ENCODE results near the gene KCNQ5.

Gene KCNQ5

GRCh38 chr6:73085443-73085871 lies 463.6 kb downstream of the KCNQ5 start:
- Histone ChIP-seq H2BK5ac (ENCODE audit: low read depth, low read length, poor library complexity) (no peak overlapping the region), H3K4me1 (ENCODE audit: control insufficient read depth in 1 of 2, insufficient read depth in 2 of 2, low read length in 2 of 2) (peaks cover 0 to 3% of the 10 kb centered on the region in 2 experiments), H3K79me2 (ENCODE audit: control insufficient read depth, insufficient read depth, low read length, poor library complexity) (no peaks in the 10 kb centered on the region), H3K18ac (ENCODE audit: low read length) (no peak overlapping the region), H3K9me3 (ENCODE audit: insufficient read depth, low read depth, low read length) (no peaks in the 10 kb centered on the region), H2BK120ac (ENCODE audit: insufficient read depth, low read length, poor library complexity) (no peak overlapping the region), H4K8ac (ENCODE audit: low read depth, low read length) (no peak overlapping the region), H4K91ac (ENCODE audit: low read depth, low read length) (no peak overlapping the region), H3K9ac (ENCODE audit: low read length) (no peak overlapping the region), H3K23ac (ENCODE audit: low read length) (no peak overlapping the region), H4K12ac (ENCODE audit: low read depth, low read length) (no peak overlapping the region), H3K4ac (ENCODE audit: low read depth, low read length) (no peak overlapping the region), H3K27ac (ENCODE audit: low read depth, low read length) (no peak overlapping the region), H3K36me3 (ENCODE audit: control insufficient read depth in 1 of 2, insufficient read depth in 2 of 2, low read length in 2 of 2) (no peaks in the 10 kb centered on the region), H2AK5ac (ENCODE audit: low read length) (no peak overlapping the region), H3K27me3 (ENCODE audit: insufficient read depth, low read length) (no peaks in the 10 kb centered on the region), H2BK12ac (ENCODE audit: low read length) (no peak overlapping the region), H3K4me2 (ENCODE audit: low read length) (peak overlapping the region; percentile 21), H2AFZ (ENCODE audit: insufficient read depth, low read length, poor library complexity) (no peak overlapping the region), H3K14ac (ENCODE audit: low read length) (no peak overlapping the region), H3K79me1 (ENCODE audit: low read length) (no peaks in the 10 kb centered on the region), H3K4me3 (ENCODE audit: low read depth, low read length) (no peak overlapping the region)
- no peak for DNase-seq
- WGBS (ENCODE audit: extremely low coverage, insufficient coverage, insufficient read length) = no CpG with 5 or more reads among the region's 4 CpGs

GRCh38 chr6:73086726-73087125 lies 464.9 kb downstream of the KCNQ5 start:
- no peak overlapping the region for H4K12ac ChIP-seq (ENCODE audit: low read depth, low read length)
- no peaks in the 10 kb centered on the region for H3K36me3 ChIP-seq (ENCODE audit: control insufficient read depth in 1 of 2, insufficient read depth in 2 of 2, low read length in 2 of 2)
- no peak overlapping the region for H3K18ac ChIP-seq (ENCODE audit: low read length)
- no peak overlapping the region for H3K9ac ChIP-seq (ENCODE audit: low read length)
- no peak overlapping the region for H4K8ac ChIP-seq (ENCODE audit: low read depth, low read length)
- no CpG with 5 or more reads among the region's 2 CpGs for WGBS (ENCODE audit: extremely low coverage, insufficient coverage, insufficient read length)
- H3K4me3 ChIP-seq (ENCODE audit: low read depth, low read length) = no peak overlapping the region
- peaks cover 0 to 3% of the 10 kb centered on the region in 2 experiments for H3K4me1 ChIP-seq (ENCODE audit: control insufficient read depth in 1 of 2, insufficient read depth in 2 of 2, low read length in 2 of 2)
- no peak overlapping the region for H4K91ac ChIP-seq (ENCODE audit: low read depth, low read length)
- no peak overlapping the region for H2AK5ac ChIP-seq (ENCODE audit: low read length)
- no peaks in the 10 kb centered on the region for H3K79me2 ChIP-seq (ENCODE audit: control insufficient read depth, insufficient read depth, low read length, poor library complexity)
- no peaks in the 10 kb centered on the region for H3K27me3 ChIP-seq (ENCODE audit: insufficient read depth, low read length)
- no peak overlapping the region for H2BK120ac ChIP-seq (ENCODE audit: insufficient read depth, low read length, poor library complexity)
- H3K79me1 ChIP-seq (ENCODE audit: low read length) = no peaks in the 10 kb centered on the region
- no peaks in the 10 kb centered on the region for H3K9me3 ChIP-seq (ENCODE audit: insufficient read depth, low read depth, low read length)
- no peak overlapping the region for H3K4ac ChIP-seq (ENCODE audit: low read depth, low read length)
- no peak overlapping the region for H3K4me2 ChIP-seq (ENCODE audit: low read length)
- no peak for DNase-seq
- no peak overlapping the region for H3K27ac ChIP-seq (ENCODE audit: low read depth, low read length)
- no peak overlapping the region for H3K23ac ChIP-seq (ENCODE audit: low read length)
- H2BK12ac ChIP-seq (ENCODE audit: low read length) = no peak overlapping the region
- H2BK5ac ChIP-seq (ENCODE audit: low read depth, low read length, poor library complexity) = no peak overlapping the region
- H3K14ac ChIP-seq (ENCODE audit: low read length) = no peak overlapping the region
- no peak overlapping the region for H2AFZ ChIP-seq (ENCODE audit: insufficient read depth, low read length, poor library complexity)

GRCh38 chr6:73088138-73088813 lies 466.4 kb downstream of the KCNQ5 start:
- Histone ChIP-seq H3K36me3 (ENCODE audit: control insufficient read depth in 1 of 2, insufficient read depth in 2 of 2, low read length in 2 of 2) (no peaks in the 10 kb centered on the region), H3K4me3 (ENCODE audit: low read depth, low read length) (no peak overlapping the region), H3K4ac (ENCODE audit: low read depth, low read length) (no peak overlapping the region), H2BK5ac (ENCODE audit: low read depth, low read length, poor library complexity) (no peak overlapping the region), H4K91ac (ENCODE audit: low read depth, low read length) (no peak overlapping the region), H3K18ac (ENCODE audit: low read length) (no peak overlapping the region), H3K23ac (ENCODE audit: low read length) (no peak overlapping the region), H2AK5ac (ENCODE audit: low read length) (no peak overlapping the region), H3K27me3 (ENCODE audit: insufficient read depth, low read length) (no peaks in the 10 kb centered on the region), H3K14ac (ENCODE audit: low read length) (no peak overlapping the region), H3K79me2 (ENCODE audit: control insufficient read depth, insufficient read depth, low read length, poor library complexity) (no peaks in the 10 kb centered on the region), H2AFZ (ENCODE audit: insufficient read depth, low read length, poor library complexity) (no peak overlapping the region), H3K9me3 (ENCODE audit: insufficient read depth, low read depth, low read length) (no peaks in the 10 kb centered on the region), H3K79me1 (ENCODE audit: low read length) (no peaks in the 10 kb centered on the region), H4K12ac (ENCODE audit: low read depth, low read length) (no peak overlapping the region), H2BK120ac (ENCODE audit: insufficient read depth, low read length, poor library complexity) (no peak overlapping the region), H3K27ac (ENCODE audit: low read depth, low read length) (no peak overlapping the region), H4K8ac (ENCODE audit: low read depth, low read length) (no peak overlapping the region), H3K9ac (ENCODE audit: low read length) (no peak overlapping the region), H2BK12ac (ENCODE audit: low read length) (no peak overlapping the region), H3K4me1 (ENCODE audit: control insufficient read depth in 1 of 2, insufficient read depth in 2 of 2, low read length in 2 of 2) (peaks cover 0 to 3% of the 10 kb centered on the region in 2 experiments), H3K4me2 (ENCODE audit: low read length) (no peak overlapping the region)
- DNase-seq = no peak
- 100% methylated on average over 1 of the region's 4 CpGs for whole genome bisulfite sequencing (ENCODE audit: extremely low coverage, insufficient coverage, insufficient read length)

GRCh38 chr6:73104921-73105320 lies 483.1 kb downstream of the KCNQ5 start:
- Histone ChIP-seq H3K14ac (ENCODE audit: low read length) (no peak overlapping the region), H4K12ac (ENCODE audit: low read depth, low read length) (no peak overlapping the region), H3K4me2 (ENCODE audit: low read length) (no peak overlapping the region), H3K23ac (ENCODE audit: low read length) (no peak overlapping the region), H3K27ac (ENCODE audit: low read depth, low read length) (no peak overlapping the region), H3K9ac (ENCODE audit: low read length) (no peak overlapping the region), H2BK12ac (ENCODE audit: low read length) (no peak overlapping the region), H3K4ac (ENCODE audit: low read depth, low read length) (no peak overlapping the region), H3K79me1 (ENCODE audit: low read length) (no peaks in the 10 kb centered on the region), H2AK5ac (ENCODE audit: low read length) (no peak overlapping the region), H2BK120ac (ENCODE audit: insufficient read depth, low read length, poor library complexity) (no peak overlapping the region), H4K91ac (ENCODE audit: low read depth, low read length) (no peak overlapping the region), H3K9me3 (ENCODE audit: insufficient read depth, low read depth, low read length) (no peaks in the 10 kb centered on the region), H3K36me3 (ENCODE audit: control insufficient read depth in 1 of 2, insufficient read depth in 2 of 2, low read length in 2 of 2) (no peaks in the 10 kb centered on the region), H3K4me3 (ENCODE audit: low read depth, low read length) (no peak overlapping the region), H3K4me1 (ENCODE audit: control insufficient read depth in 1 of 2, insufficient read depth in 2 of 2, low read length in 2 of 2) (peaks cover 0 to 2% of the 10 kb centered on the region in 2 experiments), H3K18ac (ENCODE audit: low read length) (no peak overlapping the region), H3K27me3 (ENCODE audit: insufficient read depth, low read length) (no peaks in the 10 kb centered on the region), H4K8ac (ENCODE audit: low read depth, low read length) (no peak overlapping the region), H2AFZ (ENCODE audit: insufficient read depth, low read length, poor library complexity) (no peak overlapping the region), H2BK5ac (ENCODE audit: low read depth, low read length, poor library complexity) (no peak overlapping the region), H3K79me2 (ENCODE audit: control insufficient read depth, insufficient read depth, low read length, poor library complexity) (no peaks in the 10 kb centered on the region)
- DNase-seq = no peak
- WGBS (ENCODE audit: extremely low coverage, insufficient coverage, insufficient read length) = no CpG with 5 or more reads among the region's 4 CpGs
